Activated CD8-positive, alpha-beta T cell treated with anti-CD3 and anti-CD28 coated beads for 36 hours (primary cell): ENCODE data around the gene NAALADL1. TPM values are rescaled to one million over a fixed set of nuclear protein-coding genes. Genes with fewer than 3 reads are reported as not detected.
A peak's percentile ranks its signal among the peaks of the same experiment; 100 is the strongest.

Experiments used
- ATAC-seq: fragments of 200-7000 bp; cut with Tn5 transposase; one replicate; pipeline ENCODE4 v1.10.0; 2021; ENCODE audit warnings: mild to moderate bottlenecking, moderate library complexity
- CTCF ChIA-PET: fragments of 350-600 bp; sonication (Branson Sonifier 250); formaldehyde crosslinking; loops from one replicate; lab custom pipeline; 2021; ENCODE audit warnings: antibody characterized with exemption; lab: Charles Lee
- POLR2A ChIA-PET: fragments of 350-600 bp; sonication (Branson Sonifier 250); formaldehyde crosslinking; loops from one replicate; lab custom pipeline; 2021; ENCODE audit warnings: antibody characterized with exemption; lab: Charles Lee
- DNase-seq: peaks from one replicate; pipeline ENCODE4 v3.0.0-alpha.2; 2020
- H3K27ac Mint-ChIP-seq: one replicate; pipeline ENCODE4 v1.8.0; 2021; ENCODE audit warnings: mild to moderate bottlenecking, mixed read lengths
- H3K27me3 Mint-ChIP-seq: one replicate; pipeline ENCODE4 v1.8.0; 2021; ENCODE audit warnings: mixed read lengths
- H3K36me3 Mint-ChIP-seq: one replicate; pipeline ENCODE4 v1.8.0; 2021; ENCODE audit warnings: low read depth, mixed read lengths
- H3K4me1 Mint-ChIP-seq: one replicate; pipeline ENCODE4 v1.8.0; 2021; ENCODE audit warnings: low read depth, mixed read lengths
- H3K4me3 Mint-ChIP-seq: one replicate; pipeline ENCODE4 v1.8.0; 2021; ENCODE audit warnings: mild to moderate bottlenecking, moderate library complexity, mixed read lengths
- H3K9me3 Mint-ChIP-seq: one replicate; pipeline ENCODE4 v1.8.0; 2021; ENCODE audit warnings: mixed read lengths
- CTCF ChIP-seq: fragments of 200-600 bp; IDR thresholded peaks from one replicate; pipeline ENCODE4 v1.8.0; 2022; ENCODE audit warnings: antibody characterized with exemption, mild to moderate bottlenecking
- intact Hi-C: fragments of 100-400 bp; cut with micrococcal nuclease; formaldehyde crosslinking; loops from one replicate; pipeline ENCODE4 v1.10.0; 2022
- total RNA-seq, 2 experiments: library from RNA; stranded (reverse); gene quantifications; one replicate each; pipeline ENCODE4 v1.2.3, GENCODE V29; 2021

Gene NAALADL1
- total RNA-seq, 2 experiments from 2014 or later: 6.6 to 7.6 TPM

GRCh38 chr11:65103476-65103875 is 45.1 kb upstream of the NAALADL1 start:
- DNase-seq (no peak), ATAC-seq (no peak)
- H3K9me3 Mint-ChIP-seq: no peaks in the 10 kb centered on the region
- H3K27ac Mint-ChIP-seq: peak overlapping the region; percentile 52
- H3K27me3 Mint-ChIP-seq: no peaks in the 10 kb centered on the region
- intact Hi-C loops: no loop called here
- ChIA-PET CTCF (interaction anchor here (1.3 to 2.3 kb wide), 3 partner anchors 8 to 316 kb away, joined by 4 to 8 read pairs (median 4); partner anchors contain the start of genes TM7SF2 and ZNHIT2), POLR2A (interaction anchor here (0.9 to 20.0 kb wide), 2 partner anchors 11 to 158 kb away, joined by 3 to 294 read pairs; partner anchors contain the start of genes FAU, MRPL49, POLA2 and TM7SF2)
- peaks cover 10% of the 10 kb centered on the region for H3K4me1 Mint-ChIP-seq
- no peak for TF ChIP-seq CTCF
- H3K4me3 Mint-ChIP-seq: no peak overlapping the region
- H3K36me3 Mint-ChIP-seq: peaks cover 14% of the 10 kb centered on the region

GRCh38 chr11:65102142-65103095 is 44.1 kb upstream of the NAALADL1 start:
- no peak overlapping the region for H3K4me3 Mint-ChIP-seq
- no peak overlapping the region for H3K27ac Mint-ChIP-seq
- H3K4me1 Mint-ChIP-seq: peaks cover 15% of the 10 kb centered on the region
- ATAC-seq (no peak), DNase-seq (no peak)
- TF ChIP-seq CTCF: no peak
- H3K9me3 Mint-ChIP-seq: no peaks in the 10 kb centered on the region
- intact Hi-C loops: no loop called here
- H3K36me3 Mint-ChIP-seq: peaks cover 18% of the 10 kb centered on the region
- ChIA-PET POLR2A (interaction anchor here (0.7 to 20.0 kb wide), 3 partner anchors 12 to 25 kb away, joined by 3 to 294 read pairs (median 5); partner anchors contain the start of genes FAU, MRPL49, TM7SF2 and ZNHIT2), CTCF (interaction anchor here (1.2 to 7.4 kb wide), 4 partner anchors 8 to 315 kb away, joined by 4 to 115 read pairs (median 6); partner anchors contain the start of genes FAU, MRPL49, TM7SF2 and ZNHIT2)
- H3K27me3 Mint-ChIP-seq: no peaks in the 10 kb centered on the region

- Mint-ChIP-seq H3K4me1 (peaks cover 20% of the 10 kb centered on the region), H3K9me3 (no peaks in the 10 kb centered on the region), H3K27ac (no peak overlapping the region), H3K27me3 (no peaks in the 10 kb centered on the region), H3K36me3 (peaks cover 12% of the 10 kb centered on the region), H3K4me3 (no peak overlapping the region)
- peak; percentile 21 for TF ChIP-seq CTCF
- DNase-seq (no peak), ATAC-seq (no peak)
- intact Hi-C loops: no loop called here
- POLR2A ChIA-PET: interaction anchor here (1.0 to 20.0 kb wide), 5 partner anchors 10 to 87 kb away, joined by 3 to 294 read pairs (median 5); partner anchors contain the start of genes ARL2, FAU, MRPL49 and TM7SF2
- CTCF ChIA-PET: interaction anchor here (0.6 to 7.4 kb wide), 3 partner anchors 10 to 256 kb away, joined by 3 to 115 read pairs (median 4); partner anchors contain the start of genes CDC42BPG and TM7SF2
These were observed 42.5 kb upstream of the NAALADL1 start for GRCh38 chr11:65100674-65101350.

- ChIA-PET CTCF (interaction anchor here (0.7 to 7.4 kb wide), 6 partner anchors 14 to 84 kb away, joined by 3 to 115 read pairs (median 4); partner anchors contain the start of genes ARL2, TM7SF2 and ZNHIT2), POLR2A (interaction anchor here (0.9 to 20.0 kb wide), 9 partner anchors 11 to 173 kb away, joined by 3 to 294 read pairs (median 3); partner anchors contain the start of genes CAPN1, CDCA5, FAU and MRPL49)
- ATAC-seq (no peak), DNase-seq (no peak)
- peaks cover 5% of the 10 kb centered on the region for H3K36me3 Mint-ChIP-seq
- peaks cover 15% of the 10 kb centered on the region for H3K4me1 Mint-ChIP-seq
- TF ChIP-seq CTCF: no peak
- intact Hi-C loops: no loop called here
- no peaks in the 10 kb centered on the region for H3K27me3 Mint-ChIP-seq
- H3K27ac Mint-ChIP-seq: peak overlapping the region; percentile 96
- H3K9me3 Mint-ChIP-seq: no peaks in the 10 kb centered on the region
- peak overlapping the region; percentile 93 for H3K4me3 Mint-ChIP-seq
These were observed 38.6 kb upstream of the NAALADL1 start for GRCh38 chr11:65096926-65097325.
